ENCODE measurements around the gene POLD4. TPM values are rescaled to one million over a fixed set of nuclear protein-coding genes. Genes with fewer than 3 reads are reported as not detected.

POLD4 gene
- 60.0 and 71.2 TPM in 2 replicates for total RNA-seq

DNA sequence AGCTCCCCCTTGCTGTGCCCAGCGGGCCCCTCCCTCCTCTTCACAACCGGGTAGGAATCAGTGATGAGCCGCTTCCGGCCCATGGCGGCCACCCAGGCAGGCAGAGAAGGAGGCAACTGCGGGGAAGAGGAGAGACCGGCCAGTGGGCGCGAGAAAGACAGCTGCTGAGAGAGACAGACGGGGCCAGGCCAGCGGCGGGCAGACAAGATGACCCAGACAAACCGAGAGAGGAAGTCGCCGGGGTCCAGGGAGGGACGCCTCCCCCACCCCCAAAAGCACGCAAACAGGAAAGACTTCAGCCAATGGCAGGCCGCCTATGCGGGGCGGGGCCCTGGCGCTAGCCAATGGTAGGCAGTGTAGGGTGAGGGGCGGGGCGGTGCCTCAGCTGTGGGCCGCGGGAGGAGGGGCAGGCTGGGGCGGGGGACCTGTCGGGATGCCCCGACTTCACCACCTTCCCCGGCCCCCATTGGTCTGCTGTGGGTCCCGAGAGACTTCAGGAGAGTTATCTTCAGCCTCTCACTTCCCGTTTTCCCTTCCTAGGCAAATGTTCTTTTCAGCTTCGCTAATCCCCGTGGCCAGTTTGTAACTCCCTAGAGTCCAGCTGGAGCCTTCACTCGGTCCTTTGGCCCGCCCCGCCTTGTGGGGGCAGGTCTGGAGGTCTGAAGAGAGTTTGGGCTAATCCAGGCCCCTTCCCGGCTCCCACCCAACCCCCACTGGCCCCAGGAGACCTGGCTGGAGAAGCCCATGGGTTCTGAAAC, at the start of gene POLD4:
POLD4 (minus strand) TSS at position 230 of the 758 bp plus-strand sequence; CDS start at position 83, 147 bp downstream.

DNA sequence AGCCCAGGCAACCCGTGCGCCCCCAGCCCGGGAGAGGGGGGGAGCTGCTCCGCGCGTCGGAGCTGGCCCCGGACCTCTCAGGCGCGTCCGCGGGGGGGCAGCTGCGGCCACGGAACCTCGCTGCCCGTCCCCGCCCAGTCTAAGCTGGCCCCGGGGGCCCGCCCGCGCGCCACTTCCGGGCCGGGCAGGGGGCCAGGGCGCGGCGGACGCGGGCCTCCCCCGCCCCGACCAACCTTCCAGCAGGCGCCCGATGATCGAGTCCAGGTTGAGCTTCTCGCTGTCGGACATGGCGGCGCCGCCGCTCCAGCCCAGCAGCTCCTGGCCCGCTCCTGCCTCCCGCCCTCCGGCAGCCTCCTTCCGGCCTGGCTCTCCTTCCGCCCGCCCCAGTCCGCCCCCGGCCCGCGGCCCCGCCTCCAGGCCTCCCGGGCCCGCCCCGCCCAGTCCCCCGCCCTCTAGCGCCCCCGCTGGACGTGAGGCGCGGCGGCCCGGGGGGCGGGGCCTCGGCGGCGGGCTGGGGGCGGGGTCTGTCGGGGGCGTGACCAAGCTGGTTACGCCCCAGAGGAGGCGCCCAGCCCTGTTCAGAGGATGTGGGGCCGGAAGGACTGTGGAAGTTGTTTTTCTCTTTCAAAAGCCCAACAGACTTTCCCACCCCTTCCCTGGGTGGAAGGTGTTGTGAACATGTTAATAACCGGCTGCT, 48.3 kb upstream of the POLD4 start, which contains the start of gene PPP1CA:
PPP1CA (minus strand) TSS at position 364 of the 697 bp plus-strand sequence; CDS start at position 288, 76 bp downstream.

DNA sequence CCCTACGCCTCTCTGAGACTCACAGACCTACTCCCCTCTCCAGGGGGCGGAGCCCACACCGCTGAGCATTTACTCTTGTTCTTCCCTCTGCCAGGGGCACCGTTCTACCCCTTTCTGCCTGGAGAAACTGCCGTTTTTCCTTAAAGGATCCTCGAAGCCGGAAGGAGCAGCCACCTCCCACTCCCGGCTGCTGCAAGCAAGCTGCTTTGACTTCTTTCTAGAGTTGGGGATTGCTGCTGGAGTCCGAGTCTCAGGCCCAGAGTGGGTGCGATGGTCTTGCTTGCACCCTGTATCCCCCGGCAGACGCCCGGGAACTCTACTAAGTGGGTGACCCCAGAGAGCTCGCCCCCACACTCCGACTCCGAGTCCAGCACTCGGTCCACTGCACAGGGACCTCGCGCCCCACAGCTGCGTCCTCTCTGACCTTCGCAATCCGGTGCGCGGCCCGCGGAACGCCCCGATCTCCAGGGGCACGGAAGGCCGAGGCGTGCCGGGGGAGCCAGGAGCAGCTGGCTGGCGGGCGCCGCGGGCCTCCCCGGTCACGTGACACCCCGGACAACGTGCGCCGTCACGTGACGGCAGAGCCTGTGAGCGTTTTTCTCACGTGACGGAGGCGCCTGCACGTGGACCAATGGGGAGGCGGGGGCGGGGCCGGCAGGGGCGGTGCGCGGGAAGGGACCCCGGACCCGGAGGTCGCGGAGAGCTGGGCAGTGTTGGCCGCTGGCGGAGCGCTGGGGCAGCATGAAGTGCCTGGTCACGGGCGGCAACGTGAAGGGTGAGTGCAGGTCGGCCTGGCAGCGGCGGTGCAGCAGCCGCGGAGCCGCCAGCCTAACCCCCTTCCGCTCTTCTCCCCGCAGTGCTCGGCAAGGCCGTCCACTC, 38.2 kb upstream of the POLD4 start, which contains the start of gene RAD9A:
RAD9A (plus strand) TSS at position 683 of the 879 bp plus-strand sequence; CDS start at position 742, 59 bp downstream.

DNA sequence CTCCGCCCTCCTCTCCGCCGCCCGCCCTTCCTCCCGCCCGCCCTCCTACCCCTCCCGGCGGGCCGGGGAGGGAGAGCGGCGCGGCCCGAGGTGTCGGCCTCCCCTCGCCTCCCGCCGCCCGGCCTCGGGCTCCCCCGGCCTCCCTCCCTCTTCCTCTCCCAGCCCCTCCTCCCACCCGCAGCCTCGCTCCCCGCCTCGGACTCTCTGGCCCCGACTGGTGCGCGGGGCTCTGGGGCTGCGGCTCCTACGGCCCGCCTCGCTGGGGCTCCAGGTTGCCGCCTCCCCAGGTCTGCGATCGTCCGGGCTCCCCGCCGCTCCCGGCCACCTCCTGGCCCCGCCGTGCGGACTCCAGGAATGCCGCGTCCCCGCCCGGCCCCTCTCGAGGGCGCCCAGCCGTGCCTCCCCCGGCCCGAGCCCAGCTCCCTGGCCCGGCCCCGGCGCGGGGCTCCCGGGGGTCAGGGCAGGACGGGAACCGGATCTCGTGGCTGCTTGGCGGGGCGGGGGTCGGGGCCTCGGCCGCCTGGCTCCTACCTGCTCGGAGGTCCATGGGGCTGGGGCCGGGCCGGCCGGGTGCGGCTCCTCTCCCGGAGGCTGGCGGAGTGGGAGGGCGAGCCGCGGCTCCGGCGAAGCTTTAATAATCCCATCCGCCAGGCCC, 19.8 kb upstream of the POLD4 start, which contains the start of gene CLCF1:
CLCF1 (minus strand) TSS at position 606 of the 655 bp plus-strand sequence; CDS start at position 547, 59 bp downstream.

DNA sequence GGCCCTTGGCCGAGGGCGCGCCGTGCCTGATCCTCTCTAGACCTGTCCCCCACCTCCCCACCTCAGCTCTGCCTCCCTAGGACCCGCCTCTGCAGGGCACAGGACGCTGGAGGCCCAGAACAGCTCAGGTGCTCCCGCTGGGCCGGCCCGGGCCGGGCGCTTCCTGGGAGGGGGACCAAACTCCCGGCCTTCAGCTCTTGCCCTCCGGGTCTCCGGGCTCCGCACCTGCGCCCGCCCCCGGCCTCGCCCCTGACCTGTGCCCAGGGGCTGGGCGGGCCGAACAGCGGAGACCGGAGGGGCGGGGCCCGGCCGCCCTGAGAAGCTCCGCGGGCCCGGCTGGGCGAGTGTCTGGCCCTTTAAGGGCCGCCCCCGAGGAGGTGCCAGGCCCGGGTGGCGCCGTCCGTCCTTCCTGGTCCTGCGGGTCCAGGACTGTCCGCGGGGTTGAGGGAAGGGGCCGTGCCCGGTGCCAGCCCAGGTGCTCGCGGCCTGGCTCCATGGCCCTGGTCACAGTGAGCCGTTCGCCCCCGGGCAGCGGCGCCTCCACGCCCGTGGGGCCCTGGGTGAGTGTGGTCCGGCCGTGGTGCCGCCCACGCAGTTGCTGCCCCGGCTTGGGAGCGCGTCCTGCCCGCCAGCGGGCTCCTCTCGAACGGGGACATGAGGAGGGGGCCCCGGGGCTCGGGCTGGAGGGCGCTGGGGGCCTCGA, 50.1 kb downstream of the POLD4 start, which contains the start of gene SSH3:
SSH3 (plus strand) TSS at position 399 of the 703 bp plus-strand sequence; CDS start at position 495, 96 bp downstream.

Other genes with a start within 250 kb of the POLD4 start
- 38.3 and 40.7 TPM in 2 replicates for gene KDM2A, start 234.3 kb downstream of the POLD4 start, total RNA-seq
- 49.9 and 64.4 TPM in 2 replicates for gene GRK2, start 87.1 kb downstream of the POLD4 start, total RNA-seq
- gene ANKRD13D, start 64.2 kb downstream of the POLD4 start, total RNA-seq = 36.9 and 39.9 TPM in 2 replicates
- gene SSH3, start 50.0 kb downstream of the POLD4 start, total RNA-seq = 36.6 and 69.7 TPM in 2 replicates
- gene CLCF1, start 20.1 kb upstream of the POLD4 start, total RNA-seq = 3.0 and 8.9 TPM in 2 replicates
- gene RAD9A, start 38.4 kb upstream of the POLD4 start, total RNA-seq = 8.7 TPM in 2 replicates
- 206 and 244 TPM in 2 replicates for gene PPP1CA, start 48.3 kb upstream of the POLD4 start, total RNA-seq
- not detected in 2 replicates for gene TBC1D10C, start 50.5 kb upstream of the POLD4 start, total RNA-seq
- 0.24 TPM in 1 of 2 replicates, not detected in the other for gene CARNS1, start 62.1 kb upstream of the POLD4 start, total RNA-seq
- 43.9 and 55.4 TPM in 2 replicates for gene RPS6KB2, start 74.9 kb upstream of the POLD4 start, total RNA-seq
- 0.24 TPM in 1 of 2 replicates, not detected in the other for gene PTPRCAP, start 84.1 kb upstream of the POLD4 start, total RNA-seq
- gene CORO1B, start 89.9 kb upstream of the POLD4 start, total RNA-seq = 140 and 158 TPM in 2 replicates
- gene GPR152, start 99.2 kb upstream of the POLD4 start, total RNA-seq = not detected in 2 replicates
- under 0.01 TPM in 1 of 2 replicates, not detected in the other for gene CABP4, start 101.8 kb upstream of the POLD4 start, total RNA-seq
- 20.9 and 37.6 TPM in 2 replicates for gene TMEM134, start 115.7 kb upstream of the POLD4 start, total RNA-seq
- gene AIP, start 129.5 kb upstream of the POLD4 start, total RNA-seq = 76.7 and 89.2 TPM in 2 replicates
- 29.2 and 33.3 TPM in 2 replicates for gene PITPNM1, start 151.8 kb upstream of the POLD4 start, total RNA-seq
- 17.1 and 18.5 TPM in 2 replicates for gene CDK2AP2, start 154.6 kb upstream of the POLD4 start, total RNA-seq
- gene CABP2, start 169.9 kb upstream of the POLD4 start, total RNA-seq = not detected in 2 replicates
- 3,881 and 7,825 TPM in 2 replicates for gene GSTP1, start 230.3 kb upstream of the POLD4 start, total RNA-seq